ENCODE data around the gene KCNG3. TPM values are rescaled to one million over a fixed set of nuclear protein-coding genes. Genes with fewer than 3 reads are reported as not detected.

The KCNG3 gene
- total RNA-seq, 2 donors from 2014 or later, result not detected

DNA sequence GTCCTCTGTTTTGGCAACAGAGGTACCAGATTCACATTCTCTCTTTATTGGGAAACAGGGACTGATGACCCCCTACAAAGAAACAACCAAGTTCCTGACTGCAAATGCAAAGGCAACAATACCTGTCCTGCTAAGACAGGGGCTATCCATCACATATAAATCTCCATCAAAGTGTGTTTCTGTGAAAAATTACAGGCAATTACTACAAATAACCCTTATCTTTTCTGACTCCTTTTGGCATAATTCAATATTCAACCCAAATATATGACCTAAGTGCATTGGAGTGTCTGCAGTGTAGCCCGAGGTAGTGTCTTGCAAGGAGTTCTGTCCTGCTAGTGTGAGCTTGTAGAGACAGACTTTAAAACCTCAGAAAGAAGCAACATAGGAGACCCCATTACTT lies 35.4 kb downstream of the KCNG3 start:
- ATAC-seq (no peak), DNase-seq (ENCODE audit: low spot score) (no peak)
- Mint-ChIP-seq H3K9me3 (no peaks in the 10 kb centered on the region), H3K36me3 (no peaks in the 10 kb centered on the region), H3K4me1 (ENCODE audit: low read depth in 2 of 2) (no peaks in the 10 kb centered on the region), H3K27me3 (peaks cover 17 to 26% of the 10 kb centered on the region in 2 donors), H3K27ac (no peak overlapping the region), H3K4me3 (no peak overlapping the region)

GRCh38 chr2:42457011-42457410 lies 36.8 kb downstream of the KCNG3 start:
- Mint-ChIP-seq H3K27me3 (peaks cover 17 to 31% of the 10 kb centered on the region in 2 donors), H3K27ac (no peak overlapping the region), H3K4me3 (no peak overlapping the region), H3K36me3 (no peaks in the 10 kb centered on the region), H3K9me3 (no peaks in the 10 kb centered on the region), H3K4me1 (ENCODE audit: low read depth in 2 of 2) (no peaks in the 10 kb centered on the region)
- no peak for ATAC-seq
- no peak for DNase-seq (ENCODE audit: low spot score)

DNA sequence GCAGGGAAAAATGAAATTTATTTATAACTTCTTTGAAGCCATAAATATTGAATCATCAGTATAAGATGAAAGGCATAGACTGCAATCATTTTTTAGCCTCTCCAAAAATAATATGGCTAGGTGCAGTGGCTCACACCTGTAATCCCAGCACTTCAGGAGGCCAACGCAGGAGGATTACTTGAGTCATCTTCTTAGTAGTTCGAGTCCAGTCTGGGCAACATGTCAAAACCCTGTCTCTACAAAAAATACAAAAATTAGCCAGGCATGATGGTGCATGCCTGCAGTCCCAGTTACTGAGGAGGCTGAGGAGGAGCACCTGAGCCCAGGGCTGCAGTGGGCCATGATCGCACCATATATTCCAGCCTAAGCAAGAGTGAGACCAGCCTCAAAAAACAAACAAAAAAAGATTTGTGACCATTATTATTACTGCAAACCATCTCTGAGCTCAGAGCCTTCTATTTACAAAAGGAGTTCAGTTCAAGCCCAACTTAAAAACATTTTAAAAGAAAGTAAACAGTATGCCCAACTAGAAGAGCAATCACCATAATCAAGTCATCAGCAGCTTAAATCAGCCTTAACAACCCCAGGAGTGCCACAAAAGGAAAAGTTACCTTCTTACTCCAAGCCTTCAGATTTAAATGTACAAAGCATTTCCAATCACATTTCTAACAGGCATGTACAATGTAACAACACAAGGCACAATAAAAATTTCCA lies 37.5 kb downstream of the KCNG3 start:
- no peaks in the 10 kb centered on the region for H3K4me1 Mint-ChIP-seq (ENCODE audit: low read depth in 2 of 2)
- no peak overlapping the region for H3K4me3 Mint-ChIP-seq
- DNase-seq (ENCODE audit: low spot score) (no peak), ATAC-seq (no peak)
- no peaks in the 10 kb centered on the region for H3K36me3 Mint-ChIP-seq
- H3K9me3 Mint-ChIP-seq, result no peaks in the 10 kb centered on the region
- H3K27ac Mint-ChIP-seq, result no peak overlapping the region
- H3K27me3 Mint-ChIP-seq, result peaks cover 17 to 31% of the 10 kb centered on the region in 2 donors

GRCh38 chr2:42452545-42452944 lies 41.2 kb downstream of the KCNG3 start:
- H3K27me3 Mint-ChIP-seq, result peaks cover 14 to 23% of the 10 kb centered on the region in 2 donors
- H3K4me3 Mint-ChIP-seq, result no peak overlapping the region
- H3K9me3 Mint-ChIP-seq, result no peaks in the 10 kb centered on the region
- H3K27ac Mint-ChIP-seq, result no peak overlapping the region
- DNase-seq (ENCODE audit: low spot score) (no peak), ATAC-seq (no peak)
- H3K36me3 Mint-ChIP-seq, result no peaks in the 10 kb centered on the region
- H3K4me1 Mint-ChIP-seq (ENCODE audit: low read depth in 2 of 2), result no peaks in the 10 kb centered on the region

GRCh38 chr2:42450136-42450535 lies 43.6 kb downstream of the KCNG3 start:
- H3K27ac Mint-ChIP-seq, result no peak overlapping the region
- ATAC-seq (no peak), DNase-seq (ENCODE audit: low spot score) (no peak)
- no peaks in the 10 kb centered on the region for H3K9me3 Mint-ChIP-seq
- H3K4me1 Mint-ChIP-seq (ENCODE audit: low read depth in 2 of 2), result no peaks in the 10 kb centered on the region
- peaks cover 10 to 17% of the 10 kb centered on the region in 2 donors for H3K27me3 Mint-ChIP-seq
- no peak overlapping the region for H3K4me3 Mint-ChIP-seq
- no peaks in the 10 kb centered on the region for H3K36me3 Mint-ChIP-seq

GRCh38 chr2:42449163-42450087 lies 44.4 kb downstream of the KCNG3 start:
- Mint-ChIP-seq H3K27me3 (peaks cover 12 to 16% of the 10 kb centered on the region in 2 donors), H3K9me3 (no peaks in the 10 kb centered on the region), H3K4me3 (no peak overlapping the region), H3K36me3 (no peaks in the 10 kb centered on the region), H3K27ac (no peak overlapping the region), H3K4me1 (ENCODE audit: low read depth in 2 of 2) (no peaks in the 10 kb centered on the region)
- ATAC-seq (no peak), DNase-seq (ENCODE audit: low spot score) (no peak)

GRCh38 chr2:42448163-42448562 lies 45.6 kb downstream of the KCNG3 start:
- H3K27ac Mint-ChIP-seq, result no peak overlapping the region
- no peaks in the 10 kb centered on the region for H3K36me3 Mint-ChIP-seq
- H3K9me3 Mint-ChIP-seq, result no peaks in the 10 kb centered on the region
- ATAC-seq (no peak), DNase-seq (ENCODE audit: low spot score) (no peak)
- H3K27me3 Mint-ChIP-seq, result peaks cover 12 to 19% of the 10 kb centered on the region in 2 donors
- no peak overlapping the region for H3K4me3 Mint-ChIP-seq
- H3K4me1 Mint-ChIP-seq (ENCODE audit: low read depth in 2 of 2), result no peaks in the 10 kb centered on the region

- H3K36me3 Mint-ChIP-seq, result no peaks in the 10 kb centered on the region
- H3K4me1 Mint-ChIP-seq (ENCODE audit: low read depth in 2 of 2), result no peaks in the 10 kb centered on the region
- H3K27ac Mint-ChIP-seq, result no peak overlapping the region
- peaks cover 10 to 17% of the 10 kb centered on the region in 2 donors for H3K27me3 Mint-ChIP-seq
- no peak for ATAC-seq
- no peak overlapping the region for H3K4me3 Mint-ChIP-seq
- no peak for DNase-seq (ENCODE audit: low spot score)
- no peaks in the 10 kb centered on the region for H3K9me3 Mint-ChIP-seq
Measured at GRCh38 chr2:42446503-42447271, 47.1 kb downstream of the KCNG3 start.

- no peaks in the 10 kb centered on the region for H3K4me1 Mint-ChIP-seq (ENCODE audit: low read depth in 2 of 2)
- DNase-seq (ENCODE audit: low spot score), result no peak
- H3K36me3 Mint-ChIP-seq, result no peaks in the 10 kb centered on the region
- no peak overlapping the region for H3K4me3 Mint-ChIP-seq
- H3K9me3 Mint-ChIP-seq, result no peaks in the 10 kb centered on the region
- no peak for ATAC-seq
- peaks cover 10 to 15% of the 10 kb centered on the region in 2 donors for H3K27me3 Mint-ChIP-seq
- no peak overlapping the region for H3K27ac Mint-ChIP-seq
Measured at GRCh38 chr2:42443718-42444399, 49.9 kb downstream of the KCNG3 start.

DNA sequence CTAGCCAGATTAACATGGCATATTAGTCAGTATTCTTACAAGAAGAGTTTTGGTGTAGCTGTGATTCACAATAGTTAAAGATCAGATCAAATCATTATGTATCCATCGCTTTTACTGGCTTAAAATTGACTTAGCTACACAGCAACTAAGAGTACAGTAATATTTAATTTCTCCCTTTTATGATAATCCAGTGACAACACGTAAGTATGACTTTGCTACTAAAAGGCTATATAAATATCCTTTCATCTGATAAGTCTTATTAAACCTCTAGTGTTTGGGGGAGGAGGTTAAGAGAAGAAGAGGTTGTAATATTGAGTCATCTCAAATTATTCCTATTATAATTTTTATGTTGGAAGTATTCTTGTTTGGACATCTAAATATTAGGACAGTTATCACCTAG lies 51.0 kb downstream of the KCNG3 start:
- DNase-seq (ENCODE audit: low spot score) (no peak), ATAC-seq (no peak)
- H3K27me3 Mint-ChIP-seq, result peaks cover 10 to 15% of the 10 kb centered on the region in 2 donors
- no peaks in the 10 kb centered on the region for H3K9me3 Mint-ChIP-seq
- H3K36me3 Mint-ChIP-seq, result no peaks in the 10 kb centered on the region
- H3K4me3 Mint-ChIP-seq, result no peak overlapping the region
- H3K27ac Mint-ChIP-seq, result no peak overlapping the region
- H3K4me1 Mint-ChIP-seq (ENCODE audit: low read depth in 2 of 2), result no peaks in the 10 kb centered on the region

GRCh38 chr2:42438685-42439084 lies 55.1 kb downstream of the KCNG3 start:
- ATAC-seq, result no peak
- no peaks in the 10 kb centered on the region for H3K9me3 Mint-ChIP-seq
- H3K27ac Mint-ChIP-seq, result no peak overlapping the region
- H3K27me3 Mint-ChIP-seq, result peaks cover 9 to 10% of the 10 kb centered on the region in 2 donors
- H3K4me1 Mint-ChIP-seq (ENCODE audit: low read depth in 2 of 2), result no peaks in the 10 kb centered on the region
- no peak for DNase-seq (ENCODE audit: low spot score)
- no peaks in the 10 kb centered on the region for H3K36me3 Mint-ChIP-seq
- H3K4me3 Mint-ChIP-seq, result no peak overlapping the region

DNA sequence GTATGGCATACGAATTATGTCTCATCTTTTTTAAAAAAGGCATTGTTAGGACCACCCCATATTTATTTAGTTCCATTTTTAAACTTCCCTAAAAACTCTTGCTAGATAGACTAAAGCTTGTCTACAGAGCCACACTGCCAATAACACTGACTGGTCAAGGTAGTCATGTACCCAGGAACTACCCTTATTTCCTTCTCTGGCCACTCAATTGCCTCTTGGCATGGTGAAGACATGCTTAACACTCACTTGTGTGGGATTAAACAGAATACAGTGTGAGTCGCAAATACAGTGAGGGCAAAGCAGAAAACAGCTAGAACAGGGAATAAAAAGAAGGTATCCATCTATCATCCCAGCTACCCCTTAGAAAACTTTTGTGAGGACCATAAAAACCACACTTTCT lies 57.4 kb downstream of the KCNG3 start:
- Mint-ChIP-seq H3K9me3 (no peaks in the 10 kb centered on the region), H3K27ac (no peak overlapping the region), H3K4me3 (no peak overlapping the region), H3K27me3 (peaks cover 16 to 22% of the 10 kb centered on the region in 2 donors), H3K36me3 (no peaks in the 10 kb centered on the region), H3K4me1 (ENCODE audit: low read depth in 2 of 2) (no peaks in the 10 kb centered on the region)
- ATAC-seq, result no peak
- no peak for DNase-seq (ENCODE audit: low spot score)

DNA sequence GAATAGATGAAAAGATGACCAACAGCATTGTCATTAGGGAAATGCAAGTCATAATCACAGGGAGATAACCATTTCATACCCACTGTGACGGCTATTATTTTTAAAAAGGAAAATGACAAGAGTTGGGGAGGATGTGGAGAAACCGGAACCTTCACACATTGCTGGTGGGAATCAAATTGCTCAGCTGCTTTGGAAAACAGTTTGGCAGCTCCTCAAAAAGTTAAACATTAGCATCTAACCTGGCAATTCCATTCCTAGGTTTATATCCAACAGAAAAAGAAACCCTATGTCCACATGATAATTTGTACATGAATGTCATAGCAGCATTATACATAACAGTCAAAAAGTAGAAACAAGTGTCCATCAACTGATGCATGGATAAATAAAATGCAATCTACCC lies 58.2 kb downstream of the KCNG3 start:
- H3K4me1 Mint-ChIP-seq (ENCODE audit: low read depth in 2 of 2), result no peaks in the 10 kb centered on the region
- H3K4me3 Mint-ChIP-seq, result no peak overlapping the region
- no peaks in the 10 kb centered on the region for H3K9me3 Mint-ChIP-seq
- H3K27ac Mint-ChIP-seq, result no peak overlapping the region
- ATAC-seq, result no peak
- DNase-seq (ENCODE audit: low spot score), result no peak
- H3K36me3 Mint-ChIP-seq, result no peaks in the 10 kb centered on the region
- H3K27me3 Mint-ChIP-seq, result peaks cover 16 to 20% of the 10 kb centered on the region in 2 donors
